Stimulated activated CD4-positive, alpha-beta T cell treated with anti-CD3 and anti-CD28 coated beads, Interleukin-15, amount 100 ng/mL, for 1 hour (primary cell): ENCODE measurements around the gene SLC12A9.
"Not testable (repeated sequence)": the region's sequence is repeated elsewhere in the genome, so short reads cannot be mapped to it uniquely, and the experiment has no call there.

Source experiments
- DNase-seq, 2 donors: peaks; one replicate each; pipeline ENCODE4 v3.0.0-alpha.2; 2020; ENCODE audit warnings: low read depth in 1 of 2, low spot score in 1 of 2

SLC12A9 gene

GRCh38 chr7:100894860-100895700 lies 42.6 kb downstream of the SLC12A9 start:
- peak in 1 of 2 donors; percentile 53 for DNase-seq

GRCh38 chr7:100895701-100895955 lies 43.1 kb downstream of the SLC12A9 start, which contains the start of gene ACHE:
Gene ACHE, minus strand, starts transcription at chr7:100895888. Its CDS starts 1,656 bp downstream, at chr7:100894232.
- DNase-seq: no peak

GRCh38 chr7:100895956-100896731 lies 43.6 kb downstream of the SLC12A9 start:
- no peak for DNase-seq

- DNase-seq: peak in 1 of 2 donors; percentile 68
Observed at GRCh38 chr7:100896732-100897608, 44.5 kb downstream of the SLC12A9 start.

- no peak for DNase-seq
Observed at GRCh38 chr7:100897772-100898454, 45.4 kb downstream of the SLC12A9 start.

- no peak for DNase-seq
Observed at GRCh38 chr7:100899432-100899831, 46.9 kb downstream of the SLC12A9 start.

- no peak for DNase-seq
Observed at GRCh38 chr7:100900978-100901377, 48.5 kb downstream of the SLC12A9 start.

GRCh38 chr7:100901921-100902332 lies 49.4 kb downstream of the SLC12A9 start:
- no peak for DNase-seq

- DNase-seq: no peak
Observed at GRCh38 chr7:100902638-100903037, 50.1 kb downstream of the SLC12A9 start.

- no peak for DNase-seq
Observed at GRCh38 chr7:100908512-100908911, 56.0 kb downstream of the SLC12A9 start.

GRCh38 chr7:100910443-100910842 lies 57.9 kb downstream of the SLC12A9 start:
- DNase-seq: not testable (repeated sequence)

- no peak for DNase-seq
Observed at GRCh38 chr7:100911484-100911883, 59.0 kb downstream of the SLC12A9 start.

GRCh38 chr7:100914208-100914878 lies 61.8 kb downstream of the SLC12A9 start:
- no peak for DNase-seq

GRCh38 chr7:100914879-100915447 lies 62.5 kb downstream of the SLC12A9 start:
- DNase-seq: no peak
